Naive thymus-derived CD8-positive, alpha-beta T cell (primary cell): Measurements from ENCODE around the gene PODXL. TPM values are rescaled to one million over a fixed set of nuclear protein-coding genes. Genes with fewer than 3 reads are reported as not detected.

Experiments used
- ATAC-seq, 2 donors: fragments of 150-1000 bp; cut with Tn5 transposase in 1 of 2; sonication (Bioruptor Pico), chemical (Tn5 transposase) in 1 of 2; 1 replicate in 1 of 2; 2 replicates in 1 of 2; pipeline ENCODE4 v1.10.0; 2021; ENCODE audit warnings: mild to moderate bottlenecking in 2 of 2, moderate library complexity in 2 of 2
- POLR2A ChIA-PET: fragments of 350-600 bp; sonication (Branson Sonifier 250); formaldehyde crosslinking; loops from one replicate; lab custom pipeline; 2021; ENCODE audit warnings: antibody characterized with exemption; lab: Charles Lee
- DNase-seq, 10 donors: peaks; one replicate each; pipeline versions ENCODE4 v3.0.0 to v3.0.0-alpha.2; 2020 to 2022
- H3K27ac Mint-ChIP-seq, 10 donors: one replicate each; pipeline ENCODE4 v1.8.0; 2020 to 2022; ENCODE audit warnings: mild to moderate bottlenecking in 10 of 10, mixed read lengths in 10 of 10, moderate library complexity in 4 of 10, inconsistent platforms in 1 of 10
- H3K27me3 Mint-ChIP-seq, 5 donors: one replicate each; pipeline ENCODE4 v1.8.0; 2021 to 2022; ENCODE audit warnings: mixed read lengths in 5 of 5
- H3K36me3 Mint-ChIP-seq, 3 donors: one replicate each; pipeline ENCODE4 v1.8.0; 2020 to 2022; ENCODE audit warnings: mixed read lengths in 3 of 3, mild to moderate bottlenecking in 2 of 3, inconsistent platforms in 1 of 3
- H3K4me1 Mint-ChIP-seq, 4 donors: one replicate each; pipeline ENCODE4 v1.8.0; 2021 to 2022; ENCODE audit warnings: mixed read lengths in 4 of 4
- H3K4me3 Mint-ChIP-seq, 10 donors: one replicate each; pipeline ENCODE4 v1.8.0; 2020 to 2022; ENCODE audit warnings: mild to moderate bottlenecking in 10 of 10, mixed read lengths in 10 of 10, moderate library complexity in 6 of 10, inconsistent platforms in 1 of 10
- H3K9me3 Mint-ChIP-seq, 9 donors: one replicate each; pipeline ENCODE4 v1.8.0; 2020 to 2022; ENCODE audit warnings: mixed read lengths in 9 of 9, mild to moderate bottlenecking in 3 of 9, inconsistent platforms in 1 of 9, moderate library complexity in 1 of 9
- polyA plus RNA-seq, 3 donors: library from polyadenylated mRNA; unstranded; fragments of 300-500 nt; fragmentation: Illumina TruSeq; gene quantifications; one replicate each; pipeline ENCODE4 v1.2.3, GENCODE V29; 2021
- total RNA-seq, 8 experiments: library from RNA in 2 of 8; stranded (reverse) in 2 of 8; gene quantifications; one replicate each; pipeline ENCODE4 v1.2.3 and lab custom pipeline; 2021 to 2026

PODXL gene
- total and polyA plus RNA-seq, 5 experiments from 2014 or later: 0.08 to 0.57 (median 0.10) TPM

GRCh38 chr7:131503639-131504038 is 52.8 kb downstream of the PODXL start:
- H3K4me1 Mint-ChIP-seq: peaks cover 26 to 48% (median 42%) of the 10 kb centered on the region in 4 donors
- ATAC-seq (no peak), DNase-seq (no peak)
- POLR2A ChIA-PET: interaction anchor here (0.6 to 0.7 kb wide), 2 partner anchors 8 to 31 kb away, joined by 3 read pairs; no protein-coding TSS in a partner anchor
- peaks cover 0 to 8% (median 0%) of the 10 kb centered on the region in 5 donors for H3K27me3 Mint-ChIP-seq
- peak overlapping the region in 5 of 10 donors; percentile 26 to 63 (median 53) for H3K27ac Mint-ChIP-seq
- no peak overlapping the region for H3K4me3 Mint-ChIP-seq
- no peaks in the 10 kb centered on the region for H3K9me3 Mint-ChIP-seq
- peaks cover 0 to 3% (median 0%) of the 10 kb centered on the region in 3 donors for H3K36me3 Mint-ChIP-seq

- DNase-seq (no peak), ATAC-seq (no peak)
- POLR2A ChIA-PET: no interaction called here
- peak overlapping the region in 2 of 10 donors; percentile 22 to 32 for H3K4me3 Mint-ChIP-seq
- peaks cover 0 to 1% (median 0%) of the 10 kb centered on the region in 5 donors for H3K27me3 Mint-ChIP-seq
- H3K9me3 Mint-ChIP-seq: no peaks in the 10 kb centered on the region
- H3K4me1 Mint-ChIP-seq: peaks cover 21 to 43% (median 36%) of the 10 kb centered on the region in 4 donors
- H3K36me3 Mint-ChIP-seq: peaks cover 0 to 3% (median 0%) of the 10 kb centered on the region in 3 donors
- peak overlapping the region in 8 of 10 donors; percentile 11 to 88 (median 60) for H3K27ac Mint-ChIP-seq
These were observed 53.5 kb downstream of the PODXL start for GRCh38 chr7:131502810-131503508.

- peaks cover 17 to 38% (median 32%) of the 10 kb centered on the region in 4 donors for H3K4me1 Mint-ChIP-seq
- peak in 1 of 2 donors; percentile 6 for ATAC-seq
- no peaks in the 10 kb centered on the region for H3K9me3 Mint-ChIP-seq
- no peak for DNase-seq
- H3K27ac Mint-ChIP-seq: peak overlapping the region in 9 of 10 donors; percentile 11 to 88 (median 63)
- POLR2A ChIA-PET: no interaction called here
- peak overlapping the region in 2 of 10 donors; percentile 38 for H3K4me3 Mint-ChIP-seq
- H3K27me3 Mint-ChIP-seq: no peaks in the 10 kb centered on the region
- H3K36me3 Mint-ChIP-seq: peaks cover 0 to 10% (median under 1%) of the 10 kb centered on the region in 3 donors
These were observed 54.3 kb downstream of the PODXL start for GRCh38 chr7:131501930-131502685.

- peak overlapping the region in 9 of 10 donors; percentile 11 to 90 (median 55) for H3K27ac Mint-ChIP-seq
These were observed 55.0 kb downstream of the PODXL start for GRCh38 chr7:131501422-131501821.

GRCh38 chr7:131500357-131500756 is 56.1 kb downstream of the PODXL start:
- Mint-ChIP-seq H3K4me1 (peaks cover 17 to 38% (median 32%) of the 10 kb centered on the region in 4 donors), H3K9me3 (no peaks in the 10 kb centered on the region), H3K27me3 (no peaks in the 10 kb centered on the region), H3K27ac (peak overlapping the region in 6 of 10 donors; percentile 36 to 86 (median 47)), H3K36me3 (peaks cover 0 to 24% (median 4%) of the 10 kb centered on the region in 3 donors), H3K4me3 (no peak overlapping the region)
- DNase-seq: no peak
- POLR2A ChIA-PET: interaction anchor here (1.2 kb wide), 1 partner anchor 9 kb away, joined by 4 read pairs; no protein-coding TSS in a partner anchor
- no peak for ATAC-seq

More at GRCh38 chr7:131501422-131501821, 55.0 kb downstream of the PODXL start:
- H3K36me3 Mint-ChIP-seq: peaks cover 0 to 17% (median 1%) of the 10 kb centered on the region in 3 donors
- H3K4me3 Mint-ChIP-seq: peak overlapping the region in 3 of 10 donors; percentile 38 to 62 (median 38)
- DNase-seq (peak in 8 of 10 donors; percentile 10 to 71 (median 54)), ATAC-seq (peak; percentile 93 to 95)
- H3K27me3 Mint-ChIP-seq: no peaks in the 10 kb centered on the region
- POLR2A ChIA-PET: interaction anchor here (0.8 to 1.2 kb wide), 2 partner anchors 10 to 11 kb away, joined by 4 to 7 read pairs; no protein-coding TSS in a partner anchor
- no peaks in the 10 kb centered on the region for H3K9me3 Mint-ChIP-seq
- peaks cover 17 to 38% (median 32%) of the 10 kb centered on the region in 4 donors for H3K4me1 Mint-ChIP-seq

- H3K4me1 Mint-ChIP-seq: peaks cover 16 to 38% (median 32%) of the 10 kb centered on the region in 4 donors
- POLR2A ChIA-PET: no interaction called here
- no peak overlapping the region for H3K4me3 Mint-ChIP-seq
- no peaks in the 10 kb centered on the region for H3K9me3 Mint-ChIP-seq
- peak overlapping the region in 2 of 10 donors; percentile 36 to 65 for H3K27ac Mint-ChIP-seq
- ATAC-seq (no peak), DNase-seq (no peak)
- H3K36me3 Mint-ChIP-seq: peaks cover 0 to 29% (median 4%) of the 10 kb centered on the region in 3 donors
- no peaks in the 10 kb centered on the region for H3K27me3 Mint-ChIP-seq
These were observed 56.6 kb downstream of the PODXL start for GRCh38 chr7:131499801-131500200.

- peaks cover 0 to 34% (median 4%) of the 10 kb centered on the region in 3 donors for H3K36me3 Mint-ChIP-seq
- H3K27me3 Mint-ChIP-seq: no peaks in the 10 kb centered on the region
- POLR2A ChIA-PET: no interaction called here
- H3K27ac Mint-ChIP-seq: peak overlapping the region in 2 of 10 donors; percentile 3 to 66
- no peak for ATAC-seq
- no peak for DNase-seq
- no peaks in the 10 kb centered on the region for H3K9me3 Mint-ChIP-seq
- peaks cover 14 to 32% (median 31%) of the 10 kb centered on the region in 4 donors for H3K4me1 Mint-ChIP-seq
- no peak overlapping the region for H3K4me3 Mint-ChIP-seq
These were observed 58.1 kb downstream of the PODXL start for GRCh38 chr7:131498237-131498885.

- Mint-ChIP-seq H3K36me3 (peaks cover 0 to 43% (median 4%) of the 10 kb centered on the region in 3 donors), H3K27me3 (no peaks in the 10 kb centered on the region), H3K9me3 (no peaks in the 10 kb centered on the region), H3K4me1 (peaks cover 8 to 23% (median 22%) of the 10 kb centered on the region in 4 donors), H3K4me3 (no peak overlapping the region), H3K27ac (peak overlapping the region in 3 of 10 donors; percentile 11 to 38 (median 26))
- POLR2A ChIA-PET: no interaction called here
- no peak for ATAC-seq
- no peak for DNase-seq
These were observed 59.0 kb downstream of the PODXL start for GRCh38 chr7:131497454-131497853.

- Mint-ChIP-seq H3K4me1 (peaks cover 5 to 7% (median 7%) of the 10 kb centered on the region in 4 donors), H3K4me3 (no peak overlapping the region), H3K9me3 (no peaks in the 10 kb centered on the region), H3K27me3 (no peaks in the 10 kb centered on the region), H3K36me3 (peaks cover 0 to 50% (median 4%) of the 10 kb centered on the region in 3 donors), H3K27ac (peak overlapping the region in 2 of 10 donors; percentile 27 to 51)
- no peak for DNase-seq
- ATAC-seq: no peak
- POLR2A ChIA-PET: interaction anchor here (0.8 kb wide), 1 partner anchor 8 kb away, joined by 3 read pairs; no protein-coding TSS in a partner anchor
These were observed 60.5 kb downstream of the PODXL start for GRCh38 chr7:131495669-131496498.

- POLR2A ChIA-PET: no interaction called here
- no peak overlapping the region for H3K27ac Mint-ChIP-seq
- no peaks in the 10 kb centered on the region for H3K27me3 Mint-ChIP-seq
- H3K4me1 Mint-ChIP-seq: no peaks in the 10 kb centered on the region
- no peak for ATAC-seq
- H3K36me3 Mint-ChIP-seq: peaks cover 0 to 58% (median 4%) of the 10 kb centered on the region in 3 donors
- H3K4me3 Mint-ChIP-seq: no peak overlapping the region
- no peaks in the 10 kb centered on the region for H3K9me3 Mint-ChIP-seq
- DNase-seq: no peak
These were observed 62.2 kb downstream of the PODXL start for GRCh38 chr7:131494182-131494581.

- DNase-seq: no peak
- Mint-ChIP-seq H3K9me3 (no peaks in the 10 kb centered on the region), H3K27ac (no peak overlapping the region), H3K27me3 (no peaks in the 10 kb centered on the region), H3K4me3 (no peak overlapping the region), H3K36me3 (peaks cover 0 to 62% (median 4%) of the 10 kb centered on the region in 3 donors), H3K4me1 (no peaks in the 10 kb centered on the region)
- POLR2A ChIA-PET: no interaction called here
- no peak for ATAC-seq
These were observed 62.8 kb downstream of the PODXL start for GRCh38 chr7:131493581-131493980.
